T-helper 9 cell (primary cell): ENCODE data around the gene CCL24.
"Not testable (repeated sequence)": the region's sequence is repeated elsewhere in the genome, so short reads cannot be mapped to it uniquely, and the experiment has no call there.

ENCODE experiments used
- DNase-seq: peaks from one replicate; pipeline ENCODE4 v3.0.0-alpha.2; 2020

The CCL24 gene

DNA sequence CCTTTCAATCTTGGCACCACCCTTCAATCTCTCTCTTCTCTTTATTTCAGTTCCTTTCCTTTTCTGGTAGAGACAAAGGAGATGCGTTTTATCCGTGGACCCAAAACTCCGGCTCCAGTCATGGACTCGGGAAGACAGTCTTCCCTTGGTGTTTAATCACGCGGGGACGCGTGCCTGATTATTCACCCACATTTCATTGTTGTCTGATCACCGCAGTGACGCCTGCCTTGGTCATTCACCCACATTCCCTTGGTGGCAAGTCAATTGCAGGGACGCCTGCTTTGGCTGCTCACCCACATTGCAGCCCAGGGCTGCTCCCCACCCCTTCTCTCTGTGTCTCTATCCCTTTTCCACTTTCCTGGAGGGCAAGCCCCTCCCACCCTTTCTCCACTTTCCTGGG is 34.1 kb downstream of the CCL24 start:
- not testable (repeated sequence) for DNase-seq

DNA sequence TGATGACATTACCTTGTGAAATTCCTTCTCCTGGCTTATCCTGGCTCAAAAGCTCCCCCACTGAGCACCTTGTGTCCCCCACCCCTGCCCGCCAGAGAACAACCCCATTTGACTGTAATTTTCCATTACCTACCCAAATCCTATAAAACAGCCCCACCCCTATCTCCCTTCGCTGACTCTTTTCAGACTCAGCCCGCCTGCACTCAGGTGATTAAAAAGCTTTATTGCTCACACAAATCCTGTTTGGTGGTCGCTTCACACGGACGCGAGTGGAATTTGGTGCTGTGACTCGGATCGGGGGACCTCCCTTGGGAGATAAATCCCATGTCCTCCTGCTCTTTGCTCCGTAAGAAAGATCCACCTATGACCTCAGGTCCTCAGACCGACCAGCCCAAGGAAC is 34.6 kb downstream of the CCL24 start:
- DNase-seq = not testable (repeated sequence)

DNA sequence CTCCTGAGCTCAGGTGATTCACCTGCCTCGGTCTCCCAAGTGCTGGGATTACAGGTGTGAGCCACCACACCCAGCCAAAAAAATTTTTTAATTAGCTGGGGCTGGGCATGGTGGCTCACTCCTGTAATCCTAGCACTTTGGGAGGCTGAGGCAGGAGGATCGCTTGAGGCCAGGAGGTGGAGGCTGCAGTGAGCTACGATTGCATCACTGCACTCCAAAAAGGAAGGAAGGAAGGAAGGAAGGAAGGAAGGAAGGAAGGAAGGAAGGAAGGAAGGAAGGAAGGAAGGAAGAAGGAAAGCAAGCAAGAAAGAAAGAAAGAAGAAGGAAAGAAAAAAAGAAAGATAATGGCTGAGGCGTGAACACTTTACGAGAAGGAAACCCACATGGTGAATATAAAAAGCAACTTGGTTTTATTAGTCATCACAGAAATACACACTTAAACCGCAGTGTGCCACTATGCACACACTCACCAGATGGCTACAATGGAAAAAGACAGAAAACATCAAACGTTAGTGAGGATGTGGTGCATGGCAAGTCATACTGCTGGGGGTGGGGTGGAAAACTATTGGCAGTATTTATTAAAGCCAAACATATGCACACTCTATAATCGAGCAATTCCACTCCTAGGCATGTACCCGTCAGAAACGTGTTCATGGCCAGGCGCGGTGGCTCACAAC is 37.2 kb downstream of the CCL24 start:
- DNase-seq = peak; percentile 1

DNA sequence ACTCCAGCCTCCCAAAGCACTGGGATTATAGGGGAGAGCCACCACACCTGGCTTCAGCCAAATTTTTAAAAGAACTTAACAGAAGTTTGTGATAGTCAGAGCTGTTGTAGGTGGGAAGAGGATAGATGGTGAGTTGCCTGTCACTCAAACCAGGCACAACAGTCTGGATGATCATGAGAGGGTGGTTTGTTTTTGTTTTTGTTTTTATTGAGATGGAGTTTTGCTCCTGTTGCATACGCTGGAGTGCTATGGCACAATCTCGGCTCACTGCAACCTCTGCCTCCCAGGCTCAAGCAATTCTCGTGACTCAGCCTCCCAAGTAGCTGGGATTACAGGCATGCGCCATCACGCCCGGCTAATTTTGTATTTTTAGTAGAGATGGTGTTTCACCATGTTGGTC is 39.6 kb downstream of the CCL24 start:
- DNase-seq = not testable (repeated sequence)

DNA sequence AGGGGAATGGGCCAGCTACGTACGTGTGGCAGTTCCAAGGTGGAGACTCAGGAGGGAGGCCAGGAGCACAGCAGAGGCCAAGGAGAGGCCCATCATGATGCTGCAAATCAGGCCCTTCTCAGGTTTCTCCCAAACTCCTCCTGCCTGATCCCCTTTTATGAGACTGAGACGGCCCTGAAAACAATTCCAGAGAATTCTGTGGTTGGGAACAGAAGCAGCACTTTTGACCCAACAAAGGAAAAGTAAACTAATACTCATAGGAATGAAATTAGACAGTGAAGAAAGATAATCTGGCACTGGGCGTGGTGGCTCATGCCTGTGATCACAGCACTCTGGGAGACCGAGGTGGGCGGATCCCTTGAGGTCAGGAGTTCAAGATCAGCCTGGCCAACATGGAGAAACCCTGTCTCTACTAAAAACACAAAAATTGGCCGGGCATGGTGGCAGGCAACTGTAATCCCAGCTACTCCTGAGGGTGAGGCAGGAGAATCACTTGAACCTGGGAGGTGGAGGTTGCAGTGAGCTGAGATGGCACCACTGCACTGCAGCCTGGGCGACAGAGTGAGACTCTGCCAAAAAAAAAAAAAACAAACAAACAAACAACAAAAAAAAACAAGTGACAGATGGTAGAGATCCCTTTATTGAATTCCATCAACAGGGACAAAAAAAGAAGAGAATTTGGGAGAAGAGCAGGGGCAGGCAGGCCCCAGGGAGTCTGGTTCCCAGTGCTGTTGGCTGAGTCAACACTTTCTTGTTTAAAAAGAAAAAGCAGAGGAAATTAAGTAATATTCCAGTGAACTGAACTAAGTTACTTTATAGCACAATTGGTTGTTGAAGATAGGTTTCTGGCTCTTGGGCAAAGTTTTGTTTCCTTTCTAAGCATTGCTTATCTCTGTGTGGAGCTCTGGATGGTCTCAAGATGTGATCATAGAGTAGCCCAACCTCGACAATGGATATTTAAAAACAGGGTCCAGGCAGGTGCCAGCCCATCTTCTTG is 41.2 kb downstream of the CCL24 start, which contains the start of gene CCL26:
Gene CCL26, minus strand, starts transcription at position 131 of the 997 bp plus-strand sequence. Its CDS starts 35 bp downstream, at position 96.
- DNase-seq = no peak

DNA sequence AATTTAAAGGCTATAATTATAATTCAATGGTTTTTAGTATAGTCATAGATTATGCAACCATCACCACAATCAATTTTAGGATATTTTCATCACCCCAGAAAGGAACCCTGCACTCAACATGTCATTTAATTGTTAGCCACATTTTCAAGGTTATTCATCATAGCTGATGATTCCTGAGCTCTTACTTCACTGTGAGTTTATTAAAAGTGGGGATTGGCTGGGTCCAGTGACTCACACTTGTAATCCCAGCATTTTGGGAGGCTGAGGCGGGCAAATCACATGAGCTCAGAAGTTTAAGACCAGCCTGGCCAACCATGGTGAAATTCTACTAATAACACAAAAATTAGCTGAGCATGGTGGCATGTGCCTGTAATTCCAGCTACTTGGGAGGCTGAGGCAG is 42.4 kb downstream of the CCL24 start:
- DNase-seq = no peak

DNA sequence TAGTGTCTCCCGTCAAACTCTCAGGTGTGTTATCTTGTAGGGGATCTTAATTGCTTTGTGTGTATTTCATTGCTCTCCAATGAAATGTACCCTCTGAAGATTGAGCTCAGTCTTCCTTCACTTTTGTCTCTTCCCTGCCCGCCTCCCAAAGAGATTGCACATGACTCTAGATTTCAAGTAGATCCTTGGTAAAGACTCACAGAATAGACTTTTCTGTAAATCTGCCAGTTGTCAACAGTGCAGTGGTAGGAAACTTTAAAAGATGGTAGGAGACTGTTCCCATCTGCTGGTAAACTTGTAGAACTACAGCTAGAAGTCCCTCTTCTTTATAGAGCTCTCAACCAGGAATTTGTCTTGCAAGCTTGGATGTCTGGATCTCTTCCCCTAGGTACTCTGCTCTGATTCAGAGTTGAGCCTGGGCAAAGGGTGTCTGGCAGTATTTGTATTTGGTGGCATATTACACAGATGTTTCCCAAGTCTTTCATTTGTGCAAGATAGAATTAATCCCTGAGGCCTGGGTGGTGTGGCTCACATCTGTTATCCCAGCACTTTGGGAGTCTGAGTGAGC is 51.2 kb downstream of the CCL24 start:
- DNase-seq = no peak

DNA sequence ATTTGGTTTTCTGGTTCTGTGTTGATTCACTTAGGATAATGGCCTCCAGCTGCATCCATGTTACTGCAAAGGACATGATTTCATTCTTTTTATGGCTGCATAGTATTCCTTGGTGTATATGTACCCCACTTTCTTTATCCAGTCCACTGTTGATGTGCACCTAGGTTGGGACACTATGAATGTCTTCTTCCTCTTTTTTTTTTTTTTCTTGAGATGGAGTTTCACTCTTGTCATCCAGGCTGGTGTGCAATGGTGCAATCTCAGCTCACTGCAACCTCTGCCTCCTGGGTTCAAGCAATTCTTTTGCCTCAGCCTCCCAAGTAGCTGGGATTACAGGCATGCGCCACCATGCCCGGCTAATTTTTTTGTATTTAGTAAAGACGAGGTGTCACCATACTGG is 51.8 kb downstream of the CCL24 start:
- not testable (repeated sequence) for DNase-seq
